HG02759 (cell line): ENCODE measurements around the gene CSNK2A2.

ENCODE experiments used
- ATAC-seq: cut with Tn5 transposase; IDR thresholded peaks from one replicate; pipeline ENCODE4 v1.9.1; 2021; ENCODE audit warnings: mild to moderate bottlenecking, moderate library complexity; ENCODE audit not compliant: unreplicated experiment

The CSNK2A2 gene

DNA sequence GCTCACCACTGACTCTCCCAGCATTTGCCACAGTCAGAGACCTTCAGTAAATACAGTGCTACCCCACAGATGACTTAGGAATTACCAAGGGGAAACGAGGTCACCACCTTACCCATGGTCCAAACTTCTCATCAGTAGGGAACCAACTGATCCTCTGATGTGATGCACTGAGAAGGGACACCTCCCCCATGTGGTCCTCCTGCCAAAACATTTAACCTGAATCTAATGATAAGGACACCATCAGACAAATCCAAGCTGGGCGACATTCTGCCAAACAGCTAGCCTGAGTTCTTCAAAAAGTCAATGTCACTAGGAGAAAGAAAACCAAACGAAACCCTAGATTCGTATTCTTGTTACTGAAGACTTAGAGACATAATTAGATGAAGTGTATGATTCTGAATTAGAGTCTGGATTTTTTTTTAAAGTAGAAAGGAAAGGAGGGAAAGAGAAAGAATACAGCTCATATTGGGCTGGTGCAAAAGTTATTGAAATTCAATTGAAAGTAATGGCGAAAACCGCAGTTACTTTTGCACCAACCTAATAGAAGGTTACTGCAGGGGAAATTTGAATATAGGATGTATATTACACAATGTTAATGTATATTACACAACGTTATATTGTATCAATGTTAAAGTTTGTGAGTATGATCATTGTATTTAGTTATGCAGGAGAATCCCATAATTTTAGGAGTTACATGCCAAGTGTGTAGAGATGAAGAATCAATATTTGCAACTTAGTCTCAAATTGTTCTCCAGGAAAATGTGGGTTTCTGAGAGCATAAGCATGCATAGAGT lies 2.3 kb upstream of the CSNK2A2 start:
- ATAC-seq, result no peak

DNA sequence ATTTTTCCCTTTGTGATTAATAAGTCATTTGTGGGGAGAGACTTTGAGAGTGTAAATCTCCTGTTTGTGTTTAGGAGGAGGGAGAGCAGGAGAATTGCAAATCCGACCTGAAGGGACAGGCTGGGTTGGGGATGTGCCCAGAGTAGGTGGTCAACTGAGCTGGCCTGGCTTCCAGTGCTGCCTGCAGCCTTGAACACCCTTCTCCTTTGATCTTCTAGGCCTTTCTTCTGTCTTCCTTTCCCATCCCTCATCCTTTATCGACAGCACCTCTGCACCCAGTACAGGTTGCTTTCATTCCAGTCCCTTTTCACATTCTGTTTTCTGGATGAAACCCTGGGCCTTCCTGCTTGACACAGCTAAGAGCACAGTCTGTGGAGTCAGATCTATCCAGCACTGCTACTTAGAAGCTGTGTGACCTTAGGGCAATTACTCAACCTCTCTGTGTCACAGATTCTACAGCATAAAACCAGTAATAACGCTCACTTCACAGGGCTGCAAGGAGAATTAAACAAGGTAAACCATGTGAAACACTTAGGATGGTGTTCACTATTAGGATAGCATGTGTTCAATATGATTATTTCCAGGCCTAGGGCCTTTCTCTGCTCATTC lies 1.0 kb upstream of the CSNK2A2 start:
- no peak for ATAC-seq

DNA sequence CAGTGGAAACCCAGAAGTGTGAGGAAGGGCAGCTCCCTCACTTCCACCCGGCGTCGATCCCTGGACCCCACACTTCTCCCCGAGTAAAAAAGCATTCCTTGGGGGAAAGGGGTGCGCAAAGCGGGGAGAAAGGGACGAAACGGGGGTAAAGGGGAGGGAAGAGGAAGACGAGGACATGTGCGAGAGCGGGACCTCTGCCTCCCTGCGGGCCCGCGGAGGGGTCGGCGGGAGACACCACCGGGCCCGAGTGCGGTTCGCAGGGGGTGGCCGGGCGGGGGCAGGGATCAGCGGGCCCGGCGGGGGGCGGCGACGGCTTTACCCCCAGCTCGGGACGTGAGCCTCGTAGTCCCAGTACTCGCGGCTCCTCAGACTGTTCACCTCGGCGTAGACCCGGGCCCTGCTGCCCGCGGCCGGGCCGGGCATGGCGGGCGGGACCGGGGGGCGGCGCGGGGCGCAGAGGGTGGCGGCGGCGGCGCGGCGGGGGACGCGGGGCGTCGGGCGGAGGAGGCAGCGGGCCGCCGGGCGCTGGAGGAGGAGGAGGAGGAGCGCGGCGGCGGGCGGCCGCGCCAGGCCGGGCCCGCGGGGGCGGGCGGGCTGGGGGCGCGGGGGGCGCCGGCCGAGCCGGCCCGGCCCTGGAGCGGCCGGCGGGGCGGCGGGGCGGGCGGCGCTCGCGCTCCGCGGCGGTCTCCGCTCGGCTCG lies 443 bp downstream of the CSNK2A2 start:
- peak; percentile 42 for ATAC-seq

DNA sequence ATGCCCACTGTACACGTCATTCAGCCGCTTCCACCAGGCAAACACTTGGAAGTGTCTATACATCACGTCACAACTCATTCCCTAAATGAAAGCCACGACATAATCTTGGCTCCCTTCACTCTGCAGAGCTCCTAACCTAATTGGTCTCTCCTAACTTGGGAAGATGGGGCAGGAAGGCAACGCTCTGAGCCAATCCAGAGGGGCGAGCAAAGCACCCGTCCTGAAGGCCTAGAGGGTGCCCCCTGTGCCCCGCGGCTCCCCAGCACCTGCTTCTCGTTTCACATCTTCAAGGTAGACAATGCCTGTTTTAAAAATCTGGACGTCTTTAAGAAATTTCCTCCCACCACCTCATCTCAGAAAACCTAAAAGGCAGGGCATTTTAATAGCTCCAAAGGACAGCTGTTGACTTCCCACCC lies 1.0 kb downstream of the CSNK2A2 start:
- ATAC-seq, result no peak

DNA sequence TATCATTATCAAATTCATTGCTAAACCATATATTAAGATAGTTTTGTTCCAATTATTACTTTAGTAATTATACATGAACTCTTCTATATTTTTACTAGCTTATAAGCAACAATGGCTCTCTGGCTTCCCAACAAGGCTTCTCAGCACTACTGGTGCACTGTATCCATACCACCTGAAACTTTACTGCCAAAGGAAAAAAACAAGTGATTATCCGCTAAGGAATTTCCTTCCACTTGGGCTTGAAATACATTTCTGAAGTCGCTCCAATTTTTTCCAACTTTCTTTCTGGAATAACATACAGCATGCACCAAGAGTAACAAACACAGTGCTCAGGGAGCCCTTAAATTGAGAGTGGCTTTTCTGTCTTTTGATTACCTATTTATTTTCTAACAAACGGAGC lies 2.1 kb downstream of the CSNK2A2 start:
- ATAC-seq, result no peak

DNA sequence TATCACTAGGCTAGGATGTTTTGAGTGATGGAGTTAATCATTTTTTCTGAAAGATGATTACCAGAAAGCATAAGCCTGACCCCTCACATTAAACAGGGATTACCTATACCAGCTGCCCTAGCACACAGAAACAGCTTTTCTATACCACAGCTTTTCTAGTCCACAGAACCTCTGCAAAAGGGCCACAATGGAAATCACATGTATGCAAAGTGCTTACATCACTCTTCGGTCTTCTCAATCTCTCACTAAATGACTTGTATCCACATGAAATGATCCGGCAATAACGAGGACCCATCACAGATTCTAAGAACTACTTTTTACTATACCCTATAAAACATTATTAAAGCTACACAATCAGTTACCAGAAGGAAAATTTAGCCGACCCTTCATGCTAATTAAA lies 2.6 kb downstream of the CSNK2A2 start:
- ATAC-seq, result no peak

DNA sequence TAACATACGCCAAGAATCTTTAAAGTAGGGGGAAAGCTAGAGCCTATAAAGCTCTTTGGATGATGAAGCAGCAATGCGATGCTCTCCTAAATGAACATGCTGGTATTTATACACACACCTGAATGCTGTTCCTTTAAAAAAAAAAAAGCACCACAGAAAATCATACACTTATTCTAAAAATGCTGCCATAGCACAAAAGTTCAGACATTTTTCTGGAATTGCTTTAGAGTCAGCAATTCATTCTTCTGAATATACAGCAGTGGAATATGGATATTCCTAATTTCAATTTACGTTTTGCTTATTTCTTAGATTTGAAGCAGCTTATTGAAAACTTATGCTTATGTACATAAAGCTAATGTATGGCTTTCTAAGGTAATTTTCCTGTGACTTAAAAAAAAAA lies 3.1 kb downstream of the CSNK2A2 start:
- no peak for ATAC-seq

DNA sequence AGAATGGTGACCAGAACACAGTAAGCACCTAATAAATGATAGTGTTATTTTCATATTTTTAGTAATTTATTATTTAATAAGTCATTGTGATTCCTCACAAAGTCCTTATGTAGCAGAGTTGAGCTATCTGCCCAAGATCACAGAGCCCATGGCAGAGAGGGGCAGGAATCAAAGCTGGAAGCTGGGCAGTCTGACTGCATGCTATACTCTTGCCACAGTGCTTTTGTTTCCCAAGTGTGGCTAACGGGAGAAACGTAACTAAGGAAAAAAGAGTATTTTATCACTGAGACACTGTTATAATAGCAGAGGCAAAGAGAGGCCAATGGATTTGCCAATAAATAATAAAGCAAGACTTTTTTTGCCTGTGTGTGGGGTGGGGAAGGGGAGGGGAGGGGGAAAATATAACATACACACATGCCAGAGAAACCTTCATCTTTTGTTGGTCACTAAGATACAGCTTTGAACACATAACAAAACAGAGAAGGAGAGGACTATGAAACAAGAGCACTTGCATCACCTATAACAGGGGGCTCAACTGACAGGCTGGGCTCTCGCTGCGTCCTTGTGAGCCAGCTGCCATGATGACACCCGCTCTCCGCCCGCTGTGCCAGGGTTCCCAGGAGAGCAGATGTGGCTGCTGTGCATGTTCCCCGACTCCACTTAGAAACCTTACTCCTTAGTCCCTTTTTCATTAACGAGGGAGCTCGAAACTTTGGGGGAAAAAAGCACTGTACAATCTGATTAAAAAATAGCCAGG lies 10.1 kb downstream of the CSNK2A2 start:
- no peak for ATAC-seq

DNA sequence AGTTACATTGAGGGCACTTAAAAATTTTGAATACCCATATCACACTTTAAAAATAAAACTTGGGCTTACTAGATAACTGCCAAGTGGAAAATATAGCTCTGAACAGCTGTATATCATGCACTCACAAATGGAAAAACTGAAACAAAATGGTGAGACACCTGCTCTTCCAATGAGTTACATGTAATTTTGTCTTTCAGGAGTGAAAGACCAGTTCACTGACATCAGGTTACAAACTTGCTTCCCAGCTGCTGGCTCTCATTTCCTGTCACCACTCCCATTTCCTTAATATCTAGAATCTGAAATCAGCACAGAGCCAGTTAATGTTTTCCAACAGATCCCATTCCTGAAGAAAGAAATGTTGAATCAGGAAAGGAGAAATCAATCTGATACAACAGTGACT lies 10.8 kb downstream of the CSNK2A2 start:
- ATAC-seq, result no peak

DNA sequence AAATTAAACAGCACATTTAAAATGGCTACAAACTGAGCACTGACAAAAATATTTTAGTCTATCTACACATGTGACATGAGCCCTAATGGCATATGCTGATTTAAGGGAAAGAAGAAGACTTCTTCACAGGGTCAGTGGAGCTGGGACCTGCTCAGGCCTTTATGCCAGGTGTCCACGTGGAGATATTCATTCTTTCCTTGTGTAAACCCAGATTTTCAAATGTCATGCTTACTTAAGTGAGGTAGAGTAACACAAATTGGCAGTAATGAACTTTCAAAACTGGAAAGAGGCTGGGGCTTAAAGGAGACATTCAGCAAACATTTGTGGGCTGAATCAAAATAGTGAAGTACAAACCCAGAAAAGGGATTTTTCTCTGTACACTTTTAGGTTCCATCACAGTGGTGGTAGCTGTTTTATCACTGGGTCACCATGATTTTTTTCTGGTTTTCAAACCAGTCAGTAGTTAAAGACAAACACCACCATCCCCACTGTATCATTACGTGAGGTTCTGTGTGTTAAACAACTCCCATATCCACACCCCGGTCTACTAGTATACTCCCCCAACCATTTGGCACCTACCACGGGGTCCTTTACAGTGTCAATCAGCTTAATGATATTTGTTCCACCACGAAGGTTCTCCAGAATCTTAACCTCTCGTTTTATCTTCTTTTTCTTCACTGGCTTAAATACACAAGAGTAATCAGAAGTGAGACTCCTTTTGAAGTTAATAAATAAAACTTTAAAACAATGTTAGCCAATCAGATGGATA lies 11.5 kb downstream of the CSNK2A2 start:
- no peak for ATAC-seq

DNA sequence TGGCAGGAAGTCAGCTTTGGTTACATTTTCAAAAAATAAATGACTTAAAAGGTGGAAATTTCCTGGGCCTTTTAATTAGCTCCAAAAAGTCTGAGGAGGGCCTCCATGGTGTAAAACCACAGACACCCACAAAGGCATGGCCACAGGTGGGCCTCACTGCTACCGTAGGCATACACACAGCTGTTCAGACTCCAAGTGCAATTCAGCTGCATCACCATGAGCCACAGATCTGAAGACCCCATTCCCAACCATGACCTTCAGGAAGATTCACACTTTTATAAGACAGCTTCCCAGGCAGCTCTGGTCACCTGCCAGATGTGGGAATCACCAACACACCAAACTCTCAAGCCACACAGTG lies 20.6 kb downstream of the CSNK2A2 start:
- no peak for ATAC-seq

DNA sequence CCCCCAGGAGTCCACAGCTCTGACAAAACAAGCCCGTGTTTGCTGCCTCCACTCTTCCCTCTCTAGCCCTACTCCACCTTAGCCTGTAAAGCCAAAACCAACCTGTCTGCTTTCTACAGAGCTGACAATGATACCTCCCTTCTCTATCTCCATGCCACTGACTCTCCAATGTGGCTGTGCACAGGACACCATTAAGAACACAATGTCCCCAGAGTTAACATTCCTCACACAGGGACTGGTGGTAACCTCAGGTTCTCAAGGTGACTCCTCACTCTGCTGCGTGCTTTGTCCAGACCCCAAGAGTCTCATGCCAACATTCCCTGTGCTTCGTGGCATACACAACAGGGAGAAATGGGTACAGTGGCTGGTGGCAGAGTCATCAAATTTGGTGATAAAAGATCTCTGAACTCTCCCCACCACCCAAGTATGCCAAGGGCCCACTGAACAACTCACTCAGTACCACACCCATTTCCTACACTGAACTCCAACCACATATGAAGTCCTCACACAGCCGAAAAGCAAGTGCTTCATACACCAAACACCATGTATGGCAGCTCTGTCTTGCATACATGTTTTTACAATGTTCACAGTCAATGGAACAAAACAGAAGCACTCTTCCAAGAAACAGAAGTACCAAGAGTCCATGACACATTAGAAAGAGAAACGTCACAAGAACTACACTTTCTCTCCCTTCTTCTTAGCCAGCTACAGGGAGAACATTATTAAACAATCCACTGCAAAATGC lies 21.1 kb downstream of the CSNK2A2 start:
- ATAC-seq, result no peak

DNA sequence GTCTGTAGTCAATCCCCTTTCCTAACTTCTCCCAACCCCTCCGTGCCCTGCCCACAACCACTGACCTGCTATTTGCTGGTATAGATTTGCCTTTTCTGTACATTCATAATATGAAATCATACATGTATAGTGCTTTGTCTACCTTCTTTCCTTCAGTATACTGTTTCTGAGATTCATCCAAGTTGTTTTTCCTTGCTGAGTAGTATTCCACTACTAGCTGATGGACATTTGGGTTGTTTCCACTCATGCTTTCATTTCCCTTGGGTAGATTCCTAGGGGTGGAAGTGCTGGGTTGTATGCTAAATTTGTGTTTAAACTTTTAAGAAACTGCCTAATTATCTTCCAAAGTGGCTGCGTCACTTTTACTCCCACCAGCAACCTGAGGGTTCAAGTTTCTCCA lies 27.7 kb downstream of the CSNK2A2 start:
- no peak for ATAC-seq

DNA sequence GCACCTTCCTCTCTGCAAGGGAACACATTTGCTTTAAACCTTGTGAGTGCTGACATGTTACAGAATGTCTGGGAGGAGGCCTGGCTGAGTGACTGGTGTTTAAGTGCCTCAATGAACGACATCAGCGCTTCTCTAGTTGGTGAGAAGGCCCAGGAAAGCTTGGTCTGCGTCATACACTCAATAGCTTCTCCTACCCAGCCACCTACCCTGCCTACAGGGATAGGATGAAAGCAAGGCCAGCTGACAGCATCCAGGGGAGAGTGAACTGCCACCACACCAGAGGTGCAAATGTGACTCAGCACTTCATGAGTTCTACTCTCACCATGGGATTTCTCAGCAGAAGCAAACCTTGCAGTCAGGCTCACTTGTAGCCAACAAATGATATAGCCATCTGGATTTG lies 37.1 kb downstream of the CSNK2A2 start:
- no peak for ATAC-seq

DNA sequence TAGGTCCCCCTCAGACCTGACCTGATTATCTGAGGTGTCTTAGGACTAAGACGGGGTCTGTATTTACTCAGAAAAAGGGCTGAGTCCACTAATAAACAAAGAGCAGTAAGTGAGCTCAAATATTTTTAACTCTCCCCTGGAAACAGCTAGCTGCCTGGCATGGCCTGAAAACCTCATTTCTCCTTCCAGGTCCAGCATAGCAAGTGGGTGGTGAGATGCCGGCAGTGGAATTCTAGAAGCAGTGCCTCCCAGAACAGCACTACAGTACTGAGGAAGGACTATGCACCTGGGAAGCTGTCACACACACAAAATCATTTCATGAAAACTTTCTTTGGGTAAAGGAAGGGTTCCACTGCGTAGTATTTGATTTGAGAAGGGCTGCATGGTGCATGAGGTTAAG lies 39.2 kb downstream of the CSNK2A2 start:
- no peak for ATAC-seq

DNA sequence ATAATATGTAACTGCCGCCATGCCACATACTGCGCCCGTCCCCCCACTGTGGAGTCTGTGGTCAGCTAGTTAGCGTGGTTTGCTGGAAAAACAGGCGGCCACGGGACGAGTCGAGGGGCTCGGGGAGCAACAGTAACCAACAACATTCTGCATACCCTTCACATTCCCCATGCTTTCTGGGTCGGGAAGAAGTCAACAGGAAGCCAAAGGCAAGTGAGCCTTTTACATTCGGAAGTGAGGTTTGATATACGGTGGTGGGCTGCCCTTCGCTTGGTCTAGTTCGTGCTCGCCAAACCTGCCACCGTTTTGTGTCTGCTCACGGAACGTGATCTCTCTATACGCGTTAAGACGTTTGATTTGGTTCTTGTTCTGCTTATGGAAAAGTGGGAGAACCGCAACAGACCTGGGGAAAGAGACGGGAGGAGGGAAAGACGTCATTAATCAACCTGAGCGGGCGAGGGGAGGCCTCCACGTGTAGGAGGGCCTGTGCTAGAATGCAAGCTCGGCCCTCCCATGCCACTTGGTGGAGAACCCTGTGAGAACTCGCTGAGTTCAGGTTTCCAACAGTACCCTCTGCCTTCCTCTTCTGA lies 39.9 kb downstream of the CSNK2A2 start:
- ATAC-seq, result no peak

DNA sequence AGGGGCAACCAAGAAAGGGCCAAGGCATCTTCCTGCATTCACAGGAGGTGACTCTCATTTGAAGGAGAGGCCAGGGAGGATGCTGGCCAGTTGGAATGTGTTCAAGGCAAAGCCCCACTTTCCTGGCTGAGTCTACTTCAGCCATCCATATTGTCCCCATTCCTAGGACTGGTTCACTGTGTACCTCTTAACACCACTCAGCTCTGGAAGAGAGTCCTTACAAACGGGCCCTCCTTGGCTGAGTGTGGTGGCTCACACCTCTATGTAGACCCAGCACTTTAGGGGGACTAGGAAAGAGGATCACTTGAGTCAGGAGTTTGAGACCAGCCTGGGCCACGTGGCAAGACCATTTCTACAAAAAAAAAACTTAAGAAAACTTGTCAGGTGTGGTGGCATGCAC lies 40.7 kb downstream of the CSNK2A2 start:
- no peak for ATAC-seq

DNA sequence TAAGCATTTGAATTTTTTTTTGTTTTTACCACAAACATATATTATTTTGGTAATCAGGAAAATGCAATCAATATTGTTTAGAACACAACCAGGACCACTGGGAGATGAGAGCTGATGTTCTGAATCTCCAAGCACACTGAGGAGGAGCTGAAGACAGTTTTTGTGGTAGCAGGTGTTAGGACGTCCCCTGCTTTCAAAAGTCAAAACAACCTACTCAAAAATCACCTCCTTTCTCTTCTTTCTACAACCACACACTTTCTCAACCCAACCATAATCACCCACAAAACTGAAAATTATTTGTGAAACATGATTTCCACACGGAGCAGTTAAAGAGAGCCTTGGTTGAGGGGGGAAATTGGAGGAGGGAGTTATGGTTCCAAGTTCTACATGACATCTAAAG lies 42.1 kb downstream of the CSNK2A2 start:
- no peak for ATAC-seq

DNA sequence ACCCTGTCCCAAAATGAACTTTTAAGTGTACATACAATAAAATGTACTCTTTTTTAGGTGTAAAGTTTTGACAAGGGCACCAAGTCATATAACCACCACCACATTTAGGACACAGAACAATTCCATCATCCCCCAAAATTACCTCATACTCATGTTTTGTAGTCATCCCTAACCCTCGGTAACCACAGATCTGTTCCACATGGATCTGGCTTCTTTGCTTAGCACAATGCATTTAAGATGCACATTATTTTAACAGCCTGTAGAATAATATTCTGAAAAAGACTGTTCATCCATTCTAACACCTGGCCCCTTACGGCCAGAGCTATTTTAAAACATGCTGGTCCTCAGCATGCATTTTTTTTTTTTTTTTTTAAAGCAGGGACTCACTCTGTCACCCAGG lies 43.6 kb downstream of the CSNK2A2 start:
- ATAC-seq, result no peak
